Non-pigmented ciliary epithelial cell (primary cell): Measurements from ENCODE around the gene CASKIN2.

Experiments
- DNase-seq: peaks from one replicate; pipeline ENCODE4 v3.0.0-alpha.2; 2010; ENCODE audit warnings: low read depth

The CASKIN2 gene

DNA sequence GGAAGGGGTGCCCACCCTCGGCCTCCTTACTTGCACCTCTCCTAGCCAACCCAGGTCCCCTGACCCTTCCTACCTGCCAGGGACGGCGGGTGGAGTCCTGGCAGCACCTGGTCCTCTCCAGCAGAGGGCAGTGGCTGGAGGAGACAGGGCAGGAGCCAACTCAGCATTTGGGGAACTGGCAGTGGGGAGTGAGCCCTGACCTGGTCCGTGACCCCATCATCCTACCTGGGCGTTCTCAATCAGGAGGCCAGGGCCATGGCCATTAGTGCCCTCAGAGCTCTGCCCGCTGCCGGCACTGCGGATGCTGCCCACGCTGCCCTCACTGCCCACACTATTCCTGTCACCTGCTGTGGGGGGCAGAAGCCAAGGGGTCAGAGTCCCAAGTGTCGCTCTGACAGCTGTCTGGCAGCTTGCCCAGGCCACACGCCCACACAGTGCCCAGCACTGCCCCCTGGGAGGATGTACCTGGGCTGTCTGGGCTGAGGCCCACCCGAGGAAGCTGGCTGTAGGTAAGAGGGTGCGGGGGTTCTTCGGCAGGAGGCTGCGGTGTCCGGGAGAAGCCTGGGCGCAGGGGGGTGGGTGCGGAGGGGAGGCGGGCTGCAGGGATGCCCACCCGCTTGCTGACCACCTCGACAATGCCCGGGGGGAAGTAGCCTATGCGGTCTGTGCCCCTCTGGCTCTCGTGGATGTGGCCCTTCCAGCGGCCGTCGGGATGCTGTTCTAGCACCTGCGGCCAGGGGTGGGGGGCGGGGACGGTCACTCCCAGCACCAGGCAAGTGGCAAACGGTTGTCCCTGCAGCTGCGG, 10.8 kb downstream of the CASKIN2 start:
- DNase-seq, result no peak

DNA sequence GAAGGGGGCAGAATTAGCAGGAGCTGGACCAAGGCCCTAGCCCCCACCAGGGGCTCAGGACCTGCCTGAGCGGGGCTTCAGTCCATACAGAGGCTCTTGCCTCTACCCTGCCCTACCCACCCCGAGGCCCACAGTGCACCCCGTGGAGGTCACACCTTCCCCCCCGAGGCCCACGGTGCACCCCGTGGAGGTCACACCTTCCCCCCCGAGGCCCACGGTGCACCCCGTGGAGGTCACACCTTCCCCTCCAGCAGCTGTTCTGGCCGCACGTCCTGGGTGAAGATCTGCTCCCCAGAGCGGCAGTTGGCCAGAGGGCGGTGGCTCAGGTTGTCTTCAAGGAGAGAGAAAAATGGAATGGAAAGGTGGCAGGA, 11.4 kb downstream of the CASKIN2 start:
- no peak for DNase-seq

- DNase-seq, result no peak
Observed at GRCh38 chr17:75503337-75503950, 11.9 kb downstream of the CASKIN2 start.

DNA sequence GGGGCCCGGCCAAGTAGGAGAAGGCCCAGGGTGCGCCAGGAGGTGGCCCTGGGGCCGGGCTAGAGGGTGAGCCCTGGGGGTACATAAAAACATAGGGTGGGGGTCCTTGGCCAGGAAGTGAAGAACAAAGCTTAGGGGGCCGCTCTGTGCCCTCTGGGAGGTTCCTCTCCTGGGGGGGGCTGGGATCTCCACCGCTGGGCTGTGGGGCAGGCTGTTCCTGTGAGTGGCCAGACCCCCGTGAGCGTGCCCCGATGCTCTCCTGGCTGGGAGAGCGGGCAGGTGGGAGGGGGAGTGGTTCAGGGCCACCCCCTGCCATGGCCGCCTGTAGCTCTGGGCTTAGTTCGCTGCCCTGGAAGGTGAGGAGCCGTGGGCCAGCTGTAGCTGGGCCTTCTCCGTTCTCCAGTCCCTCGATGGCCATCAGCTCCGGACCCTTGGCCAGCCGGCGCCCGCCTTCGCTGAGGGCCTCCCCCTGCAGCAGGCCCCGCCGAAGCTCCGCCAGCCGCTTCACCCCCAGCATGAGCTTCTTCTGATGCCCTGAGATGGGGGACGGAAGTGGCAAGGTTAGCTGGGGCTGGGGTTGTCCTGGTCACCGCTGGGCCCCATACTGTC, 12.5 kb downstream of the CASKIN2 start:
- DNase-seq, result no peak

DNA sequence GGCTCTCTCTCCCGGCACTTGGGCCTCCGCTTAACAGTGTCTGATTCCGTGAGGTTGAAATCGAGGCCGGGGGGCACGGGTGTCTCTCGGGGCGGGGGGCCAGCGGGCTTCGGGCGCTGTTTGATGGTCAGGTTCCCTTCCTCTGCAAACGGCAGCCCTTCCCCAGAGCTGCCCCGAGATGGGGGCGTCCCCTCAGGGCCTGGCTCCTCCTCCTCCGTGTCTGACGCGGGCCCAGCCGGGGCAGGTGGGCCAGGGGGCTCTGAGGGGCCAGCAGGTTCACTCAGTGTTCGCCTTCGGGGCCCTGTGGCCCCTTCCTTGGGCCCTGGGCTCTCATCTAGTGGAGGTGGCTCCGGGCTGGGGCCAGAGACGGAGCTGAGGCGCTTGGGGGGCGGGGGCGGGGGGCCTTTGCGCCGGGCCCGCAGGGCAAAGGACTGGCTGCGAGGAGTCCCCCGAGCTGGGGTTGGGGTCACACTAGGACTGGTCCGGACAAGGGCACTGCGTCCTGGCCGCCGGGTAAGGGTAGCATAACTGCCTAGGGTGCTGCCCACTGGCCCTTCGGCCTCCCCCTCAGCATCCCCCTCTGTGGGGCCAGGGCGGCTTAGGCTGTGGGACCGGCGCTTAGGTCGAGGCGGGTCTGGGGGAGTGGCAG, 13.1 kb downstream of the CASKIN2 start:
- no peak for DNase-seq

GRCh38 chr17:75501378-75502071, 13.8 kb downstream of the CASKIN2 start:
- no peak for DNase-seq

- DNase-seq, result no peak
Observed at GRCh38 chr17:75500419-75501216, 14.7 kb downstream of the CASKIN2 start.

GRCh38 chr17:75499313-75500022, 15.9 kb downstream of the CASKIN2 start:
- no peak for DNase-seq

GRCh38 chr17:75498726-75499213, 16.6 kb downstream of the CASKIN2 start:
- no peak for DNase-seq

DNA sequence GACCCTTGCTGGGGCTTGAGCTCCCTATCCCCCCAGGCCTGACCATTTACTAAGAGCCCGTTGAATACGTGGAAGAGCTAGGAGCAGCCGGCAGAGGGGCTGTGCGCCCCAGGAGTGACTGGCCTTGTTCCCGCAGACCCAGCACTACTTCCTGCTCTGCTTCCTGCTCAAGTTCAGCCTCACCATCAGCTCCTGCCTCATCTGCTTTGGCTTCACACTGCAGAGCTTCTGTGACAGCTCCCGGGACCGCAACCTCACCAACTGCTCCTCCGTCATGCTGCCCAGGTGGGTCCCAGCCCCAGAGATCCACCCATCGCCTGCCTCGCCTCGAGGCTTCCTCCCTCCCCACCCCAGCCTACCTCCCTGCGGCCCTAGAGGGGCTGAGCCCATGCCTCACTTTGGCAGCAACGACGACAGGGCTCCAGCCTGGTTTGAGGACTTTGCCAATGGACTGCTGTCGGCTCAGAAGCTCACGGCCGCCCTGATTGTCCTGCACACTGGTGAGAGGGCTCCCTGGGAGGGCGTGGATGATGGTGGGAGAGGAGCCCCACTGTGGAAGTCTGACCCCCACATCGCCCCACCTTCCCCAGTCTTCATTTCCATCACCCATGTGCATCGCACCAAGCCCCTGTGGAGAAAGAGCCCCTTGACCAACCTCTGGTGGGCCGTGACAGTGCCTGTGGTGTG, 17.2 kb downstream of the CASKIN2 start:
- DNase-seq, result no peak

DNA sequence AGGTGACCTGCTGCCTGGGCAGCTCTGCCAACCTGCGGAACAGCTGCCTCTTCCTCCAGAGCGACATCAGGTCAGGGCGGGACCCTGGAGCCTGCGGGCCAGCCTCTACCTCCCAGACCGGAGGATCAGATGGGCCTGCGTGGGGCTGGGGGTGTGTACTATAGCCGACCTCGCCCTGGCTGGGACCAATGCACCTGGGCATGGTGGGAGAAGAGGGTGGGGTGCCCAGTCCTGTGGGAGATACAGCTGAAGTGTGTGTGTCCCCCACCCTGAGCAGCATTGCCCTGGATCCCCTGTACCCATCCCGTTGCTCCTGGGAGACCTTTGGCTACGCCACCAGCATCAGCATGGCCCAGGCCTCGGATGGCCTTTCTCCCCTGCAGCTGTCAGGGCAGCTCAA, 19.3 kb downstream of the CASKIN2 start:
- no peak for DNase-seq

DNA sequence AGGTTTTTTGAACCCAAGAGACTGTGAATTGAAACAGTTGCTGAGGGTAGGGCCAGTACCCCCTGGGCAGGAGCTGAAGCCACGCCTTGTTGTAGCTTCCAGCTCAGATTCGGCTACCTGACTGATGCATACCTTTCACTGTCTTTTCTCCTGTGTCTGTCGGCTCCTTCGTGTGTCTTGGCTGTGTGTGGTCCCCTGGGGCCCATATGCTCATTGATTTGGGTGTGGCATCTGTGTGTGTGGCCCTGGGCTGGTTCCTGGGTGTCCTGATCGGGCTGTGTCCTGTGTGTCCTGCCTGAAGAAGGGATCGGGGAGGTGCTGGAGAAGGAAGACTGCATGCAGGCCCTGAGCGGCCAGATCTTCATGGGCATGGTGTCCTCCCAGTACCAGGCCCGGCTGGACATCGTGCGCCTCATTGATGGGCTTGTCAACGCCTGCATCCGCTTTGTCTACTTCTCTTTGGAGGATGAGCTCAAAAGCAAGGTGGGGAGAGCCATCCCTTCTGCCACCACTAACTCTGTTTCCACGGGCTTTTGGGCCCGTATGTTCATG, 20.9 kb downstream of the CASKIN2 start:
- no peak for DNase-seq

- DNase-seq, result no peak
Observed at GRCh38 chr17:75493476-75494129, 21.7 kb downstream of the CASKIN2 start.

DNA sequence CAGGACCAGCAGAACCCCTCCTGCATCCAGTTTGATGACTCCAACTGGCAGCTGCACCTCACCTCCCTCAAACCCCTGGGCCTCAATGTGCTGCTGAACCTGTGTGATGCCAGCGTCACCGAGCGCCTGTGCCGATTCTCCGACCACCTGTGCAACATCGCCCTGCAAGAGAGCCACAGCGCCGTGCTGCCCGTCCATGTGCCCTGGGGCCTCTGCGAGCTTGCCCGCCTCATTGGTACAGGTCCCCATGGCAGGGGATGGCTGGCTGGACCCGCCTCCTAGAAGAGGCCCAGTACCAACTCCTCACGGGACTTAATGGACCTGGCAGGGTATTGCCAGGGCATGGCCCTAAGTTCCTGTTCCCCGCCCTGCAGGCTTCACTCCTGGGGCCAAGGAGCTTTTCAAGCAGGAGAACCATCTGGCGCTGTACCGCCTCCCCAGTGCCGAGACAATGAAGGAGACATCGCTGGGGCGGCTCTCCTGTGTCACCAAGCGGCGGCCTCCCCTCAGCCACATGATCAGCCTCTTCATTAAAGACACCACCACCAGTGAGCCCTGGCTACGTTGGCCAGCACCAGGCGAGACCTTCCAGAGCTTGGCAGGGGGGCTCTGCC, 22.7 kb downstream of the CASKIN2 start:
- no peak for DNase-seq

DNA sequence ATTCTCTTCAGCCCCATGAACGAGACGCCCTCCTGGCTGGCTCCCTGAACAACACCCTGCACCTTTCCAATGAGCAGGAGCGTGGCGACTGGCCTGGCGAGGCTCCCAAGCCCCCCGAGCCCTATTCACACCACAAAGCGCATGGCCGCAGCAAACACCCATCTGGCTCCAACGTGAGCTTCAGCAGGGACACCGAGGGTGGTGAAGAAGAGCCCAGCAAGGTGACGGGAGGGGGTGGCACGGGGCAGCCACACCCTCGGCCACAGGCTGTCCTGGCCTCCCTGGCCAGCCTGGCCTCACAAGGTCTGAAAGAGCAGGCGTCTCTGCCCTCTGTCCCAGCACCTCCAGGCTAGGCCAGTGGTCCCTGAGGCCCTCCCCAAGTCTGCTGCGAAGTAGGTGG, 23.7 kb downstream of the CASKIN2 start:
- DNase-seq, result no peak

- DNase-seq, result no peak
Observed at GRCh38 chr17:75490953-75491649, 24.2 kb downstream of the CASKIN2 start.

GRCh38 chr17:75490173-75490743, 25.1 kb downstream of the CASKIN2 start:
- DNase-seq, result no peak

- DNase-seq, result no peak
Observed at GRCh38 chr17:75489511-75489955, 25.8 kb downstream of the CASKIN2 start.
